GM10248 (cell line): ENCODE measurements around the gene CHAD.
"Not testable (repeated sequence)": the region's sequence is repeated elsewhere in the genome, so short reads cannot be mapped to it uniquely, and the experiment has no call there.

Experiments
- CTCF ChIA-PET: fragments of 300-600 bp; sonication (Branson Sonifier 250); formaldehyde crosslinking; extraction: SDS; loops from one replicate; lab custom pipeline; 2021; ENCODE audit warnings: antibody characterized with exemption; lab: Yijun Ruan, JAX
- POLR2A ChIA-PET: fragments of 350-650 bp; sonication (Branson Sonifier 250); formaldehyde crosslinking; extraction: SDS; loops from one replicate; lab custom pipeline; 2020; ENCODE audit warnings: antibody characterized with exemption; lab: Yijun Ruan, JAX
- DNase-seq: peaks from one replicate; pipeline ENCODE4 v3.0.0; 2012; ENCODE audit errors: extremely low spot score
- CTCF ChIP-seq: IDR thresholded peaks from 2 replicates; pipeline ENCODE4 v1.5.1; 2012; ENCODE audit warnings: mild to moderate bottlenecking, low read depth; ENCODE audit errors: extremely low read depth, missing control alignments, control extremely low read depth

The CHAD gene

GRCh38 chr17:50475362-50475761 lies 6.7 kb upstream of the CHAD start:
- ChIA-PET POLR2A (no interaction called here), CTCF (interaction anchor here (0.8 to 1.3 kb wide), 2 partner anchors 40 to 151 kb away, joined by 3 read pairs; no protein-coding TSS in a partner anchor)
- TF ChIP-seq CTCF = no peak
- DNase-seq = no peak

- ChIA-PET POLR2A (no interaction called here), CTCF (interaction anchor here (0.7 to 1.5 kb wide), 6 partner anchors 10 to 151 kb away, joined by 3 to 5 read pairs (median 4); partner anchors contain the start of gene LRRC59)
- no peak for TF ChIP-seq CTCF
- DNase-seq = no peak
These were observed 5.8 kb upstream of the CHAD start for GRCh38 chr17:50474523-50474922.

GRCh38 chr17:50473901-50474300 lies 5.2 kb upstream of the CHAD start:
- ChIA-PET POLR2A (no interaction called here), CTCF (interaction anchor here (0.7 to 2.3 kb wide), 6 partner anchors 8 to 274 kb away, joined by 3 to 7 read pairs (median 4); partner anchors contain the start of gene LRRC59)
- TF ChIP-seq CTCF = no peak
- DNase-seq = no peak

GRCh38 chr17:50472761-50473161 lies 4.1 kb upstream of the CHAD start:
- POLR2A ChIA-PET, DNase-seq: not testable (repeated sequence)
- CTCF ChIA-PET = interaction anchor here (0.9 to 2.4 kb wide), 8 partner anchors 9 to 273 kb away, joined by 3 to 7 read pairs (median 3); partner anchors contain the start of gene LRRC59

- POLR2A ChIA-PET = interaction anchor here (0.6 kb wide), 1 partner anchor 14 kb away, joined by 3 read pairs; no protein-coding TSS in a partner anchor
- CTCF ChIA-PET = interaction anchor here (0.9 to 2.4 kb wide), 7 partner anchors 8 to 272 kb away, joined by 3 to 7 read pairs (median 3); partner anchors contain the start of gene LRRC59
- TF ChIP-seq CTCF = no peak
- DNase-seq = no peak
These were observed 3.6 kb upstream of the CHAD start for GRCh38 chr17:50472286-50472685.

- POLR2A ChIA-PET = interaction anchor here (0.6 kb wide), 1 partner anchor 13 kb away, joined by 3 read pairs; no protein-coding TSS in a partner anchor
- DNase-seq = no peak
- no peak for TF ChIP-seq CTCF
- CTCF ChIA-PET = interaction anchor here (1.0 to 2.4 kb wide), 9 partner anchors 7 to 154 kb away, joined by 3 to 8 read pairs (median 5); partner anchors contain the start of gene LRRC59
These were observed 2.6 kb upstream of the CHAD start for GRCh38 chr17:50471009-50471905.
